ENCODE measurements around the gene CNTF.

CNTF gene

DNA sequence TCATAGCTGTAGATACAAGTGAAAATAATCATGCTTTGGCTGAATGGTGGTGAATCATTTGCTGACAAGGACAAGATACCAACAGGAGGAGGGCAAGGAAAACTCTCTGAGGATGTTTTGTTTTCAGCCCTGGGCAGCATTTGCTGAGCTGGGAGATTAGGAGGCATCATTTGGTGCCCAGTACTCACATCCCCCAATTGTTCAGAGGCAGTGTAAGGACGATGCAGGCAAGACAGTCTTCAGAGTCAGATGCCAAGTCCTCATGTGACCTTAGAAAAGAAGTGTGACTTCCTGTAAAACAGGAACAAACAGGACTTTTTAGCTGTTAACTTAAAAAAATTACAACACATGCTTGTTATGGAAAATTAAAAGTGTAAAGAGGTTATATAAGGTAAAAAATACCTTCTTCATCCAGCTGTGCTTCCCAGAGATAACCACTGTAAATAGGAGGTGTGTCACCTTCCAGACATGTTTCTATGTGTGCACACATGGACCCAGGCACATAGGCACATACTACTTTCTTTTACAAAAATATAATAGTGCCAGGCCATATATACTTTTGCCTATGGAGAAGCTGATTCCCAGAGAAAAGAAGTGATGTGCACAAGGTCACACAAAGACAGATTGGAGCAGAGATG lies 18.0 kb downstream of the CNTF start:
- TF ChIP-seq ISL1 (CRISPR knock-in tag; IDR thresholded peaks at IDR 0.05) = no peak
- no peak for ATAC-seq

DNA sequence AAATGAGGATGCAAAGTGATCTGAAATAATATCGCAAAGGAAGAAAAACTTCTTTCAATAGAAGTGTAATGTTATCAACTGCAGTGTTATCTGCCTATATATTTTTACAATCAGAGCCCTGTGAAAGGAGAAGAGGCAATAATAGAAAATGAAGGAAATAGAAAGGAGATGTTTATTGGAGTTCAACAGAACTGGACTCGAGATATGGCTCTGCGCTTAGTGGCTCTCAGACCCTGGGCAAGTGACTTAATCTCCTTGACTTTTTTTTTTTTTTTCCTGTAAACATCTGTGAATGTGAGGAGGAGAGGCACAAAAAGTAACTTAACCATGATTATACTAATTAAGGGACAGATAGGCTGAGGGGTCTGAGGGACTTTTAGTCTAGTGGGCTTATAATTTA lies 18.9 kb downstream of the CNTF start:
- no peak for ATAC-seq
- TF ChIP-seq OSR1 (CRISPR knock-in tag; IDR thresholded peaks at IDR 0.05) (no peak), ISL1 (CRISPR knock-in tag; IDR thresholded peaks at IDR 0.05) (no peak), ZFP3 (CRISPR knock-in tag; IDR thresholded peaks at IDR 0.05) (no peak), ZNF8 (CRISPR knock-in tag; IDR thresholded peaks at IDR 0.05) (no peak), ZNF70 (CRISPR knock-in tag; IDR thresholded peaks at IDR 0.05) (no peak), ESRRG (CRISPR knock-in tag; IDR thresholded peaks at IDR 0.05) (no peak), CSDC2 (CRISPR knock-in tag; IDR thresholded peaks at IDR 0.05) (no peak), BACH2 (CRISPR knock-in tag; IDR thresholded peaks at IDR 0.05; ENCODE audit: borderline replicate concordance) (no peak), TOX (CRISPR knock-in tag; IDR thresholded peaks at IDR 0.05; ENCODE audit: borderline replicate concordance) (no peak), ARNTL (CRISPR knock-in tag; IDR thresholded peaks at IDR 0.05; ENCODE audit: borderline replicate concordance, low read depth) (no peak), ZNF565 (CRISPR knock-in tag; conservative IDR thresholded peaks at IDR 0.05; ENCODE audit: low read depth) (no peak), GLIS3 (CRISPR knock-in tag; IDR thresholded peaks at IDR 0.05) (no peak), PPARA (CRISPR knock-in tag; IDR thresholded peaks at IDR 0.05; ENCODE audit: borderline replicate concordance) (no peak)
- TF ChIP-seq, protein P1, sequence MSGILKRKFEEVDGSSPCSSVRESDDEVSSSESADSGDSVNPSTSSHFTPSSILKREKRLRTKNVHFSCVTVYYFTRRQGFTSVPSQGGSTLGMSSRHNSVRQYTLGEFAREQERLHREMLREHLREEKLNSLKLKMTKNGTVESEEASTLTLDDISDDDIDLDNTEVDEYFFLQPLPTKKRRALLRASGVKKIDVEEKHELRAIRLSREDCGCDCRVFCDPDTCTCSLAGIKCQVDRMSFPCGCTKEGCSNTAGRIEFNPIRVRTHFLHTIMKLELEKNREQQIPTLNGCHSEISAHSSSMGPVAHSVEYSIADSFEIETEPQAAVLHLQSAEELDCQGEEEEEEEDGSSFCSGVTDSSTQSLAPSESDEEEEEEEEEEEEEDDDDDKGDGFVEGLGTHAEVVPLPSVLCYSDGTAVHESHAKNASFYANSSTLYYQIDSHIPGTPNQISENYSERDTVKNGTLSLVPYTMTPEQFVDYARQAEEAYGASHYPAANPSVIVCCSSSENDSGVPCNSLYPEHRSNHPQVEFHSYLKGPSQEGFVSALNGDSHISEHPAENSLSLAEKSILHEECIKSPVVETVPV (CRISPR knock-in tag; IDR thresholded peaks at IDR 0.05) = no peak
- TF ChIP-seq, protein P2, sequence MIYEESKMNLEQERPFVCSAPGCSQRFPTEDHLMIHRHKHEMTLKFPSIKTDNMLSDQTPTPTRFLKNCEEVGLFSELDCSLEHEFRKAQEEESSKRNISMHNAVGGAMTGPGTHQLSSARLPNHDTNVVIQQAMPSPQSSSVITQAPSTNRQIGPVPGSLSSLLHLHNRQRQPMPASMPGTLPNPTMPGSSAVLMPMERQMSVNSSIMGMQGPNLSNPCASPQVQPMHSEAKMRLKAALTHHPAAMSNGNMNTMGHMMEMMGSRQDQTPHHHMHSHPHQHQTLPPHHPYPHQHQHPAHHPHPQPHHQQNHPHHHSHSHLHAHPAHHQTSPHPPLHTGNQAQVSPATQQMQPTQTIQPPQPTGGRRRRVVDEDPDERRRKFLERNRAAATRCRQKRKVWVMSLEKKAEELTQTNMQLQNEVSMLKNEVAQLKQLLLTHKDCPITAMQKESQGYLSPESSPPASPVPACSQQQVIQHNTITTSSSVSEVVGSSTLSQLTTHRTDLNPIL (CRISPR knock-in tag; IDR thresholded peaks at IDR 0.05; ENCODE audit: low read depth) = no peak
- TF ChIP-seq, protein P3, sequence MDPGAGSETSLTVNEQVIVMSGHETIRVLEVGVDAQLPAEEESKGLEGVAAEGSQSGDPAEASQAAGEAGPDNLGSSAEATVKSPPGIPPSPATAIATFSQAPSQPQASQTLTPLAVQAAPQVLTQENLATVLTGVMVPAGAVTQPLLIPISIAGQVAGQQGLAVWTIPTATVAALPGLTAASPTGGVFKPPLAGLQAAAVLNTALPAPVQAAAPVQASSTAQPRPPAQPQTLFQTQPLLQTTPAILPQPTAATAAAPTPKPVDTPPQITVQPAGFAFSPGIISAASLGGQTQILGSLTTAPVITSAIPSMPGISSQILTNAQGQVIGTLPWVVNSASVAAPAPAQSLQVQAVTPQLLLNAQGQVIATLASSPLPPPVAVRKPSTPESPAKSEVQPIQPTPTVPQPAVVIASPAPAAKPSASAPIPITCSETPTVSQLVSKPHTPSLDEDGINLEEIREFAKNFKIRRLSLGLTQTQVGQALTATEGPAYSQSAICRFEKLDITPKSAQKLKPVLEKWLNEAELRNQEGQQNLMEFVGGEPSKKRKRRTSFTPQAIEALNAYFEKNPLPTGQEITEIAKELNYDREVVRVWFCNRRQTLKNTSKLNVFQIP (CRISPR knock-in tag; IDR thresholded peaks at IDR 0.05; ENCODE audit: borderline replicate concordance, low read depth) = no peak
- TF ChIP-seq, protein P4, sequence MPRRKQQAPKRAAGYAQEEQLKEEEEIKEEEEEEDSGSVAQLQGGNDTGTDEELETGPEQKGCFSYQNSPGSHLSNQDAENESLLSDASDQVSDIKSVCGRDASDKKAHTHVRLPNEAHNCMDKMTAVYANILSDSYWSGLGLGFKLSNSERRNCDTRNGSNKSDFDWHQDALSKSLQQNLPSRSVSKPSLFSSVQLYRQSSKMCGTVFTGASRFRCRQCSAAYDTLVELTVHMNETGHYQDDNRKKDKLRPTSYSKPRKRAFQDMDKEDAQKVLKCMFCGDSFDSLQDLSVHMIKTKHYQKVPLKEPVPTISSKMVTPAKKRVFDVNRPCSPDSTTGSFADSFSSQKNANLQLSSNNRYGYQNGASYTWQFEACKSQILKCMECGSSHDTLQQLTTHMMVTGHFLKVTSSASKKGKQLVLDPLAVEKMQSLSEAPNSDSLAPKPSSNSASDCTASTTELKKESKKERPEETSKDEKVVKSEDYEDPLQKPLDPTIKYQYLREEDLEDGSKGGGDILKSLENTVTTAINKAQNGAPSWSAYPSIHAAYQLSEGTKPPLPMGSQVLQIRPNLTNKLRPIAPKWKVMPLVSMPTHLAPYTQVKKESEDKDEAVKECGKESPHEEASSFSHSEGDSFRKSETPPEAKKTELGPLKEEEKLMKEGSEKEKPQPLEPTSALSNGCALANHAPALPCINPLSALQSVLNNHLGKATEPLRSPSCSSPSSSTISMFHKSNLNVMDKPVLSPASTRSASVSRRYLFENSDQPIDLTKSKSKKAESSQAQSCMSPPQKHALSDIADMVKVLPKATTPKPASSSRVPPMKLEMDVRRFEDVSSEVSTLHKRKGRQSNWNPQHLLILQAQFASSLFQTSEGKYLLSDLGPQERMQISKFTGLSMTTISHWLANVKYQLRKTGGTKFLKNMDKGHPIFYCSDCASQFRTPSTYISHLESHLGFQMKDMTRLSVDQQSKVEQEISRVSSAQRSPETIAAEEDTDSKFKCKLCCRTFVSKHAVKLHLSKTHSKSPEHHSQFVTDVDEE (CRISPR knock-in tag; IDR thresholded peaks at IDR 0.05) = no peak
- TF ChIP-seq, protein P5, sequence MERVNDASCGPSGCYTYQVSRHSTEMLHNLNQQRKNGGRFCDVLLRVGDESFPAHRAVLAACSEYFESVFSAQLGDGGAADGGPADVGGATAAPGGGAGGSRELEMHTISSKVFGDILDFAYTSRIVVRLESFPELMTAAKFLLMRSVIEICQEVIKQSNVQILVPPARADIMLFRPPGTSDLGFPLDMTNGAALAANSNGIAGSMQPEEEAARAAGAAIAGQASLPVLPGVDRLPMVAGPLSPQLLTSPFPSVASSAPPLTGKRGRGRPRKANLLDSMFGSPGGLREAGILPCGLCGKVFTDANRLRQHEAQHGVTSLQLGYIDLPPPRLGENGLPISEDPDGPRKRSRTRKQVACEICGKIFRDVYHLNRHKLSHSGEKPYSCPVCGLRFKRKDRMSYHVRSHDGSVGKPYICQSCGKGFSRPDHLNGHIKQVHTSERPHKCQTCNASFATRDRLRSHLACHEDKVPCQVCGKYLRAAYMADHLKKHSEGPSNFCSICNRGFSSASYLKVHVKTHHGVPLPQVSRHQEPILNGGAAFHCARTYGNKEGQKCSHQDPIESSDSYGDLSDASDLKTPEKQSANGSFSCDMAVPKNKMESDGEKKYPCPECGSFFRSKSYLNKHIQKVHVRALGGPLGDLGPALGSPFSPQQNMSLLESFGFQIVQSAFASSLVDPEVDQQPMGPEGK (CRISPR knock-in tag; IDR thresholded peaks at IDR 0.05; ENCODE audit: borderline replicate concordance) = no peak

DNA sequence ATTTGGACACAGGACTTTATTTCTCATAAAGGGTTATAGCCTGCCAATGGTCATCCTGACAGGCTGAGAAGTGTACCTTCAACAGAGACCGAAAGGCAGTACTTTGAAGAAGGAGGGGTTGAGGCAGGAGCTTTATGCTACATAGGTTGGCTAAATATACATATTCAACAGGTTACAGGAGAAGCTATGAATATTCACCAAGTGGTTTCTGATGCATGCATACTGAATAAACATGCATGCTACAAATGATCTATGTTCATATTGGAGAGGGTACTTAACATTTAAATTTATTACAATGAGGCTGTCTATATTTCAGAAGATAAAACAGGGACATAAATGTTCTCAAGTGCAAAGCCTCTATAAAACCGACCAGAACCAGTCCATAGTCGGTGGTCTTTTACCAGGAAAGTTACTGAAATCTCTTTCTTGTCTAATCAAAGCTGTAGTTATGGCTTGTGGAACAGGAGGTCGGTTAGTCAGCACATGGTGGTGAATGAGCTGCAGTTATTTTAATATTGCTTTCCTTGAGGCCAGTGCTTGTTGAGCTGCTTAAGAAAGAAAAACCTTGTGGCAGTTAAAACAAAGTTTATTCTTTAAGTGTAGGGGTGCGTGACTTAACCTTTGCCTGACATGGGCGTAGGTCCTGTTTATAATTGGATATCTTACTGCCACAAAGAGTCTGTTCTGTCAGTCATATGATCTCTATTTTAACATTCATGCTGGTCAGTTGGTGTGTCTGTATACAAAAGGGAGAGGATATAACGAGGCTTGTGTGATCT lies 19.5 kb downstream of the CNTF start:
- ATAC-seq = no peak
- no peak for TF ChIP-seq TCF4 (CRISPR knock-in tag; IDR thresholded peaks at IDR 0.05; ENCODE audit: borderline replicate concordance)
- TF ChIP-seq ZNF565 (CRISPR knock-in tag; conservative IDR thresholded peaks at IDR 0.05; ENCODE audit: low read depth) = no peak
- TF ChIP-seq OSR1 (CRISPR knock-in tag; IDR thresholded peaks at IDR 0.05) = no peak
- TF ChIP-seq CSDC2 (CRISPR knock-in tag; IDR thresholded peaks at IDR 0.05) = no peak
- no peak for TF ChIP-seq ESRRG (CRISPR knock-in tag; IDR thresholded peaks at IDR 0.05)
